ENCODE data around the gene FDCSP. TPM values are rescaled to one million over a fixed set of nuclear protein-coding genes. Genes with fewer than 3 reads are reported as not detected.

Gene FDCSP
- total RNA-seq, 2 donors from 2014 or later, result not detected

GRCh38 chr4:70251945-70252277 lies 26.0 kb downstream of the FDCSP start:
- no peaks in the 10 kb centered on the region for H3K9me3 ChIP-seq (ENCODE audit: control insufficient read depth, low read length, poor library complexity, severe bottlenecking)
- Mint-ChIP-seq H3K36me3 (ENCODE audit: low read depth) (no peaks in the 10 kb centered on the region), H3K27me3 (no peaks in the 10 kb centered on the region)

GRCh38 chr4:70269674-70270073 lies 43.8 kb downstream of the FDCSP start:
- DNase-seq (no peak), ATAC-seq (no peak)
- Mint-ChIP-seq H3K27me3 (no peaks in the 10 kb centered on the region), H3K27ac (no peak overlapping the region), H3K4me1 (no peaks in the 10 kb centered on the region), H3K4me3 (no peak overlapping the region), H3K36me3 (ENCODE audit: low read depth) (no peaks in the 10 kb centered on the region)
- no peaks in the 10 kb centered on the region for H3K9me3 ChIP-seq (ENCODE audit: control insufficient read depth, low read length, poor library complexity, severe bottlenecking)

More at GRCh38 chr4:70251945-70252277, 26.0 kb downstream of the FDCSP start:
- H3K4me1 Mint-ChIP-seq, result no peaks in the 10 kb centered on the region
- no peak overlapping the region for H3K4me3 Mint-ChIP-seq
- no peak for DNase-seq
- no peak overlapping the region for H3K27ac Mint-ChIP-seq
- ATAC-seq, result no peak

- Mint-ChIP-seq H3K4me3 (no peak overlapping the region), H3K4me1 (no peaks in the 10 kb centered on the region), H3K27ac (no peak overlapping the region), H3K27me3 (no peaks in the 10 kb centered on the region), H3K36me3 (ENCODE audit: low read depth) (no peaks in the 10 kb centered on the region)
- no peaks in the 10 kb centered on the region for H3K9me3 ChIP-seq (ENCODE audit: control insufficient read depth, low read length, poor library complexity, severe bottlenecking)
- ATAC-seq (no peak), DNase-seq (no peak)
Measured at GRCh38 chr4:70277121-70277520, 51.2 kb downstream of the FDCSP start.

GRCh38 chr4:70280567-70280966 lies 54.6 kb downstream of the FDCSP start:
- H3K36me3 Mint-ChIP-seq (ENCODE audit: low read depth), result no peaks in the 10 kb centered on the region
- H3K27me3 Mint-ChIP-seq, result no peaks in the 10 kb centered on the region
- DNase-seq (no peak), ATAC-seq (no peak)
- no peak overlapping the region for H3K4me3 Mint-ChIP-seq
- no peak overlapping the region for H3K27ac Mint-ChIP-seq
- H3K9me3 ChIP-seq (ENCODE audit: control insufficient read depth, low read length, poor library complexity, severe bottlenecking), result no peaks in the 10 kb centered on the region
- H3K4me1 Mint-ChIP-seq, result no peaks in the 10 kb centered on the region

Other genes with a start within 250 kb of the FDCSP start
- gene STATH, start 230.2 kb upstream of the FDCSP start, total RNA-seq, result not detected
- gene HTN3, start 197.7 kb upstream of the FDCSP start, total RNA-seq, result not detected
- gene HTN1, start 175.7 kb upstream of the FDCSP start, total RNA-seq, result not detected
- not detected for gene PRR27, start 71.9 kb upstream of the FDCSP start, total RNA-seq
- gene ODAM, start 30.4 kb upstream of the FDCSP start, total RNA-seq, result not detected
- gene CSN3, start 16.5 kb downstream of the FDCSP start, total RNA-seq, result not detected
- not detected for gene CABS1, start 108.9 kb downstream of the FDCSP start, total RNA-seq
- gene SMR3A, start 134.6 kb downstream of the FDCSP start, total RNA-seq, result not detected
- gene SMR3B, start 157.0 kb downstream of the FDCSP start, total RNA-seq, result not detected
- not detected for gene OPRPN, start 171.8 kb downstream of the FDCSP start, total RNA-seq
- gene MUC7, start 246.1 kb downstream of the FDCSP start, total RNA-seq, result not detected

Measured in T-helper 17 cell (primary cell).